HCT116 (cell line): Measurements from ENCODE around the gene DLG2.
"Not testable (repeated sequence)": the region's sequence is repeated elsewhere in the genome, so short reads cannot be mapped to it uniquely, and the experiment has no call there.

Experiments used
- CTCF ChIP-seq, 3 experiments: fragments of 200-600 bp in 1 of 3; sonication (generic) in 1 of 3; IDR thresholded peaks in 2 of 3; conservative IDR thresholded peaks in 1 of 3; 2 replicates each; pipeline ENCODE4 v1.5.1; 2012 to 2017; ENCODE audit warnings: low read depth in 2 of 3, low read length in 2 of 3, antibody characterized with exemption in 1 of 3, borderline replicate concordance in 1 of 3, control low read depth in 1 of 3, mild to moderate bottlenecking in 1 of 3, mixed read lengths in 1 of 3, mixed run types in 1 of 3, moderate library complexity in 1 of 3; ENCODE audit not compliant: insufficient read depth in 1 of 3
- EGR1 ChIP-seq: IDR thresholded peaks from 2 replicates; pipeline ENCODE4 v1.6.1; 2012; ENCODE audit warnings: low read depth
- EZH2 ChIP-seq: fragments of 200-600 bp; sonication (generic); IDR thresholded peaks from 2 replicates; pipeline ENCODE4 v1.6.1; 2017; ENCODE audit warnings: antibody characterized with exemption, mixed run types
- EZH2phosphoT487 ChIP-seq: fragments of 200-600 bp; IDR thresholded peaks from 2 replicates; pipeline ENCODE4 v1.6.1; 2018; ENCODE audit warnings: antibody characterized with exemption, borderline replicate concordance
- MAX ChIP-seq: IDR thresholded peaks from 2 replicates; pipeline ENCODE4 v1.6.1; 2012
- POLR2A ChIP-seq: IDR thresholded peaks from 2 replicates; pipeline ENCODE4 v1.7.0; 2011; ENCODE audit warnings: borderline replicate concordance; ENCODE audit not compliant: insufficient read depth, insufficient read length; ENCODE audit errors: extremely low read depth
- POLR2AphosphoS5 ChIP-seq: IDR thresholded peaks from 2 replicates; pipeline ENCODE4 v1.6.1; 2011; ENCODE audit warnings: mild to moderate bottlenecking, low read depth, low read length, moderate library complexity
- RAD21 ChIP-seq: IDR thresholded peaks from 2 replicates; pipeline ENCODE4 v1.6.1; 2012; ENCODE audit warnings: low read depth, mild to moderate bottlenecking
- REST ChIP-seq: IDR thresholded peaks from 2 replicates; pipeline ENCODE4 v1.6.1; 2012; ENCODE audit warnings: low read depth
- SIN3A ChIP-seq: IDR thresholded peaks from 2 replicates; pipeline ENCODE4 v1.6.1; 2012; ENCODE audit warnings: low read depth
- SRF ChIP-seq: IDR thresholded peaks from 2 replicates; pipeline ENCODE4 v1.6.1; 2012; ENCODE audit warnings: low read depth
- ZNF274 ChIP-seq: fragments of 200-500 bp; sonication (Bioruptor generic); IDR thresholded peaks from 2 replicates; pipeline ENCODE4 v1.6.1; 2014; ENCODE audit warnings: mild to moderate bottlenecking, low read depth, low read length, inconsistent platforms
- TF ChIP-seq, protein P1 (sequence below): IDR thresholded peaks from 2 replicates; pipeline ENCODE4 v1.6.1; 2011; ENCODE audit warnings: mild to moderate bottlenecking, low read length, moderate library complexity; ENCODE audit not compliant: insufficient replicate concordance; ENCODE audit errors: extremely low read depth

GRCh38 chr11:85229723-85230122, 397.4 kb downstream of the DLG2 start:
- TF ChIP-seq POLR2A; EZH2phosphoT487; ZNF274; POLR2AphosphoS5; SRF; CTCF (IDR thresholded peaks at IDR 0.05 in 2 of 3, conservative IDR thresholded peaks at IDR 0.05 in 1 of 3; ENCODE audit: borderline replicate concordance in 1 of 3, insufficient read depth in 1 of 3, low read depth in 2 of 3, low read length in 2 of 3); EGR1; EZH2; MAX; SIN3A; RAD21; REST: not testable (repeated sequence)
- TF ChIP-seq, protein P1, sequence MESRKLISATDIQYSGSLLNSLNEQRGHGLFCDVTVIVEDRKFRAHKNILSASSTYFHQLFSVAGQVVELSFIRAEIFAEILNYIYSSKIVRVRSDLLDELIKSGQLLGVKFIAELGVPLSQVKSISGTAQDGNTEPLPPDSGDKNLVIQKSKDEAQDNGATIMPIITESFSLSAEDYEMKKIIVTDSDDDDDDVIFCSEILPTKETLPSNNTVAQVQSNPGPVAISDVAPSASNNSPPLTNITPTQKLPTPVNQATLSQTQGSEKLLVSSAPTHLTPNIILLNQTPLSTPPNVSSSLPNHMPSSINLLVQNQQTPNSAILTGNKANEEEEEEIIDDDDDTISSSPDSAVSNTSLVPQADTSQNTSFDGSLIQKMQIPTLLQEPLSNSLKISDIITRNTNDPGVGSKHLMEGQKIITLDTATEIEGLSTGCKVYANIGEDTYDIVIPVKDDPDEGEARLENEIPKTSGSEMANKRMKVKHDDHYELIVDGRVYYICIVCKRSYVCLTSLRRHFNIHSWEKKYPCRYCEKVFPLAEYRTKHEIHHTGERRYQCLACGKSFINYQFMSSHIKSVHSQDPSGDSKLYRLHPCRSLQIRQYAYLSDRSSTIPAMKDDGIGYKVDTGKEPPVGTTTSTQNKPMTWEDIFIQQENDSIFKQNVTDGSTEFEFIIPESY, result not testable (repeated sequence)
